ENCODE results near the gene NPY5R.

Gene NPY5R

DNA sequence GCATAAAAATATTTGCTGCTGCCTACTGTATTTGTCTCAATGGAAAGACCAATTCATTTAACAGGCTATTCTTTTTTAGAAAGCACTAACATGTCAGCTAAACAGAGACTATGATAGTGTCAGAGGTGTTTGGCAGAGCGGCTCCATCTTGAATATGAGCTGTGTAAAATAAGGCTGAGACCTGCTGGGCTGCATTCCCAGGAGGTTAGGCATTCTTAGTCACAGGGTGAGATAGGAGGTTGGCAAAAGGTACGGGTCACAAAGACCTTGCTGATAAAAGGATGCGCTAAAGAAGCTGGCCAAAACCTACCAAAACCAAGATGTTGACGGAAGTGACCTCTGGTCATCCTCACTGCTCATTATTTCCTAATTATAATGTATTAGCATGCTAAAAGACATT is 41.8 kb downstream of the NPY5R start:
- no peak for DNase-seq

- DNase-seq, result no peak
Measured at GRCh38 chr4:163391756-163392155, 48.1 kb downstream of the NPY5R start.

DNA sequence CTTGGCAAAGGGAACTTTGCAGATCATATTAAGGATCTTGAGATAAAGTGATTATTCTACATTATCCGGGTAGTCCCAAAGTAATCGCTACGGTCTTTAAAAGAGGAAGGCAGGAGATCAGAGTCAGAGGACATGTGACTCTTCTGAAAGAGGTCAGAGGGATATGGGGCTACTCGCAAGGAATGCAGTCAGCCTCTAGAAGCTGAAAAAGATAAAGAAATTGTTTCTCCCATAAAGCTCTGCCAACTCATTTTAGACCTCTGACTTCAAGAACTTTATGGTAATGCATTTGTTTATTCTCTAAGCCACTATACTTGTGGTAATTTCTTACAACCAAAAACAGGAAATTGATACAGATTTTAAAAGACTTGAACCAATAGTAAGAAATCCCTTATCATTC is 48.6 kb downstream of the NPY5R start:
- DNase-seq, result no peak

DNA sequence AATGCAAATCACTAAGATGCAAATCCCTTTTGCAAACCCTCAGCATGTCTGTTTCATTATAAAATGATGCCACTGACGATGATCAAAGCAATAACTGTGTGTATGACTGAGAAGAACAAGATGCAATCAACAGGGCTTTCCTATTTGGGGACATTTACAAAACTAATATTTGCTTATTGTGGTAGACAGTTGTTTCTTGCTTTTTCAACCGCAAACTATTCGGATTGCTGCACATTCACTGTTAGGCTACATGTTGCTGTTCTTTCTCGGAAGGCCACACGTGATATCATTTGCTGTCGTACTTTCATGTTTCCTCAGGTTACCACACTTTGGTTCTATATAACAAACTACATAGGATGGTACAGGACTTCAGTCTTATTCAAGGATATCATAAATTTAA is 49.8 kb downstream of the NPY5R start:
- DNase-seq, result no peak

GRCh38 chr4:163395055-163395454 is 51.4 kb downstream of the NPY5R start:
- no peak for DNase-seq

GRCh38 chr4:163395758-163396157 is 52.1 kb downstream of the NPY5R start:
- DNase-seq, result no peak

- no peak for DNase-seq
Measured at GRCh38 chr4:163398238-163398637, 54.5 kb downstream of the NPY5R start.

GRCh38 chr4:163400911-163401310 is 57.2 kb downstream of the NPY5R start:
- DNase-seq, result no peak
